ENCODE data around the gene ARL6.

Gene ARL6, protein sequence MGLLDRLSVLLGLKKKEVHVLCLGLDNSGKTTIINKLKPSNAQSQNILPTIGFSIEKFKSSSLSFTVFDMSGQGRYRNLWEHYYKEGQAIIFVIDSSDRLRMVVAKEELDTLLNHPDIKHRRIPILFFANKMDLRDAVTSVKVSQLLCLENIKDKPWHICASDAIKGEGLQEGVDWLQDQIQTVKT

DNA sequence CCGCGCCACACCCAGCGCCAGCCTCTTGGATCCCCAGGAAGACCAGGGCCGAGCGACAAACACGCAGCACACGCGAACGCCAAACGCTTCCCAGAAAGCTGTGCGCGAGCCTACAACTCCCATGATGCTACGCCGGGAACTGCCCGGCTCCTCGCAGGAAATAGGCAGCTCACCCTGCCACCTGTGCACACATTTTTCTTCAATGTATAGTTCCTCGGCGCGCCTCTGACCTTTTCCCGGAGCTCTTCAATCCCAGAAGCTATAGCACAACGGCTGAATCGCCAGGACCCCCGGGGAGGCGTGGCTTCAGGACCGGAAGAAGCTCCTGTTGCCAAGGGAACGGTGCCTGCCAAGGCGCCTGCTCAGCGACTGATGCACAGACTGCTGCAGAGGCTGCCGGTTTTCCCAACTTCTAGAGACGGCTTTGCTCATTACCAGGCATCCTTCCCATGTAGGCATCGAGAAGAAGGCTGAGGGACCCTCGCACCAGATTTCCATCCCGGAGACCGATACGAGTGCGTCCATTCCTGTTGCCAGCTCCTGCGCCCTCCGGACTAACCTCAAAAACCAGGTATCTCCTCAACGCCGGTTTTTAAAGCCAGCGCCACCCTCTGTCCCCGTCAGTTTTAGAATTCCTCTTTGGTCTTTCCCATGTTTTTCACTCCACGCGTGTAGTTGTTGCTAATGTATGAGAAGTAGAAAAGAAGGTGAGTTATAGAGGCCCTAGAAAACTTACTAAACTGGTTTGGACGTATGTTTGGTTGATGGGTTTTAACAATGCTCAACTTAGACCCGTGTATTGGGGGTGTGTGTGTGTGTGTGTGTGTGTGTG, at the start of gene ARL6:
Gene ARL6 (plus strand): TSS at position 352 of the 832 bp plus-strand sequence. CDS start 3,350 bp downstream, outside the sequence.
- DNase-seq: peak; percentile 84

DNA sequence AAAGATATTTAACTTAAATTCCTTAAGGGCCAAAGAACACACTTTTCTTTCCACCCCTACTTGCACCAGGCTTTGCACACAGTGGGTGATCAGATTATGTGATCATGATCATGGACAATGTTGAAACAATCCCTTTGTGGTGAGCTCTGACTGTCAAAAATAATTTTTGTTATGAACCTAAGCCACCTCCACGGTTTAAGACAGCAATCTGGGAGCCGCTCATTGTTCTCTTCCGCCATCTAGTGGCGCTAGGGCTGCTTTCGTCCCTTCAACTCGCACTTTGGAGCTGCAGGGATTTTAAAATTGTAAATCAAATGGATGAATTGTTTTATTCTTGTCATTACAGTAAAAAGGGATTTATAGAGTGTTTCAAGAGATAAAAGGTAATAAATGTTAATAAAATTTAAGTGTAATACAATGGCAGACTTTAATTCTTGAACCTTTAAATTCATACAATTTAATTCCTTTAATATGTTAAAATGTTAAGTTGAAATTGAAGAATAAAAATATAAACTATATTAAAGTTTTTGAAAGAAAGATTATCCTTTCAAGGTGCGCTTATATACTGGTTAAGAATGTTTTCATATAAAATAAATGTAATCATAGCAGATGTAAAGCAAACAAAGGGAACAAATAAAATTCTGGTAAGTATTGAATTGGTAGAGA, 45.3 kb upstream of the ARL6 start:
- peak; percentile 67 for DNase-seq

DNA sequence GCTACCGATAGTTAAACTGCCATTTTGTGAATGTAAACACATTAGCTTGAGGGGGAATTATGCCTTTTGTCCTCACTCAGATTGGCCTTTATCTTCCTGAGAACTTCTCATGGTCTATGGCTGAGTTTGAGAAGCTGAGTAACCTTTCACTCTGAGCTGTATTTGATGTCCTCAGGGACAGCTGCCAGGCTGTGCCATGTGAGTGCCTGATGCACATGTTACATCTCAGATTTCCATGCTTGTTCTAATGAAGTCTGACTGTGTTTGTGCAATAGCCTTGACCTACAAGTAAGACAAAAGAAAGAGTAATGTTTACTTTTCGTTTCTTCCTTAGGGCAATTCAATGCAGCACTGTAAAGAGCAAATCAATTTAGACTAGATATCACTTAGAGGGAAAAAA, 44.1 kb upstream of the ARL6 start:
- DNase-seq: peak; percentile 70

DNA sequence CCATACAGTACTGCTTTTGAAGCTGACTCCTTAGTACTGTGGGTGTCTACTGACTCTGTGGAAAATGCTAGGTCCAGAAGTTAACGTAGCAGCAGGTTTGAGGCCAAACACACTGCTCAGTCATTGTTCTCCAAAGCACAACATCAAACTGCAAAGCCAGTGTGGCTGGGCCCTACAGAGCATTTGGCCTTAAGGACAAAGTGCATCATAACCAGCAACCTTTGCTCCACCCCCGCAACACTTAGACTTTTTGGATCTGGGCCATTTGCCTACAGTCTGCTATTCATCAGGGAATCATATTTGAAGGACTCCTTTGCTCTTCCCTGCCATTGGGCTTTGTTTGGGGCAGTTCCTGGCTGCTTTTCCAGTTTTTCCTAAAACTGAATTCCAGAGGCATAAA, 43.1 kb upstream of the ARL6 start:
- DNase-seq: no peak

DNA sequence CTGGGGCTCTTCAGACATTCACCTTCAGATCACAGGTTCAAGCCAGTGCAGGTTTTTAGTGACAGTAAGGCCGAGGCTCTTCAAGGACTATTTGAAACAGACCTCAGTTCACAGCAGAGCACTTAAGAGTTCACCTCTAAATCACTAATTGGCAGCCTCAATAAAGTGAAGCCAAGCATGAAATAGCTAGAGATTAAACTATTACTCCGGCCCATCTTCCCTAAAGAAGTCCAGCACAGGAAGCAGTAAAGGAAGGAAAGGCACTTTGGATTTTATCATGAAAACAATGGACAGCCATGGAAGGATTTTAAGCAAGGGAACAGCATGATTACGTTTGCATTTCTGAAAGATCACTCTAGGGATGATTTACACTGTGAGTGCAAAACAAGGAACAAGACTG, 27.6 kb upstream of the ARL6 start:
- no peak for DNase-seq

DNA sequence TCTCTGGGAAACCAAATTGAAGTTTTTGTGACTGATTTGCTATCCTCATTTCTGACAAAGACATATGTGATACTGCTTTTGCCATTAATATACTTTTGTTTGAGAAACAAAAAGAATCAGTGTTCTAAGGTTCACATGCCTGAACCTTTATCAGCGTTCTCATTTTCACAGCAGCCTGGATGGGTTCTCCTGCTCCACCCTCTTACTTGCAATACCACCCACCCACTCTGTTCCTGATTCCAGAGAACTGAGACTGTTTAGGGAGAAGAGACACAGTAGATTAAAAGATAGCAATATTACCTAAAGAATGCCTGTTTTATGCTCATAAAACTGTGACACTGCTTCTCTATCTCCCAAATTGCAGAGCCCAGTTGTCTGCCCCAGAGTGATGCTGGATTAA, 25.8 kb upstream of the ARL6 start:
- DNase-seq: no peak

DNA sequence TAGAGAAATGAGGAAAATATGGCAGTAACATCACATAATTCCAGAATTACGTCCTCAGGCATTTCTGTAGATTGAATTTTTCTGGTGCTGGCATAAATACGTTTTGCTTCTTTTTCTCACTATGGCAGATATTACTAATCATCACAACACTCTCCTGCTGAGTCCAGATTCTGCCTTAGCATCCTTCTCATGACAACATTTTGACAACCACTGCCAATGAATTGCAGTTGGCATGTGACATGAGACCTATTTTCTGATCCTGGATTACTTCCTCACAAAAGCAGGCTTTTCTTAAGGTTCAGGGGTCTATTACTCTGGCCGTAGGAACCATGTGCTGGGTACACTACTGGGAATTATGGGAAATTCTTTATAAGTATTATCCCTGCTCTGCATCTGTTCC, 22.5 kb upstream of the ARL6 start:
- no peak for DNase-seq

DNA sequence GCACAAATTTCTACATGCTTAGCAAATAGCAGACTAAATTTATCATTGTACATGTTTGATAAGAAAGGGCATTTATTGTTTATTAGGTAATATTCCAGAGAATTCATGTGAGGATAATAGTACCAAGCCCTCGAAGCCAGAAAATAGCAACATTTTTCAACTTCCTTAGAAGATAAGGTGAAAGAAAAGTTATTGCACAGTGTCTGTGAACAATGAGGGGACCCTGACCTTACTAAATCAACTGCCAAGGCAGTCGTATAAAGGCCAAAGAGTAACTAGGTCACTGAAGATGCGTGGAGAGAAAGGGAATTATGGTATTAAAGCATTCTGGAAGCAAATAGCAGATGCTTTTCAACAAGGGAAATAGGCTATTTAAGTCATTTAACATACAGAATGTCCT, 20.3 kb upstream of the ARL6 start:
- no peak for DNase-seq

DNA sequence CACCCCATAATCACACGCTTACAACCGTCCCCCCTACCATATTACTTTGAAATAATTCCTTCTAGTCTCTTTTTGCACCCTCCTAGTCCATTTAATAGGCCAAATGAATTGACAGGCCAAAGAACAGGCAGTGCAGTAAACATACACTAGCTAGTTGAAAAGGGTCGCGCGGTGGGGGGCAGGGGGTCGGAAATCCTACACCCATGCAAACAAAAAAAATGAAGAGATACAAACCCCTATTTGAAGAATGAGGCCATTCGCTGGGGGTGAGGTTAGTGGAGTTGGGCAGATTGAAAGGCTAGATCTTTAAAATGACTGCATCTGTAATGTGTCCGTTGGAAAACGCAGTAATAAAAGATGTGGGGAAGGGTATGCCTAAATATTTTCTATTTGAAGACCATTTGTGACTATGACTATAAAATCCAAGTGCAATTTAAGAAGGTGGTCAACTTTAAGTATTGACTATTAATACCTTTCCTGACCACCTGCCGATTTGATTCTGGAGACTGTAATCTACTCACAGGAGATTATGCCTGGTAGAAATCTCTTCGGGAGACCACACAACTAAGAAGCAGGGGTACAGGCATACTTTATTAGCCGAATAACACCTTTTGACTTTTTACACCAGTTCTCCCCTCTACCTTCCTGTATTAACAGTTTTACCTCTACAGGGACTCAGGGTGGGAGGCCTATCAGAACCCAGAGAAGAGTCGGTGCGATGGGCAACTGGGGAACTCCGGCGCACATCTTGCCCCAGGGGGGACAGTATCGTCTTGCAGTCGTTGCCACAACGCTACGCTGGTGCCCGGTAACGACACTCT, 762 bp upstream of the ARL6 start:
- no peak for DNase-seq

DNA sequence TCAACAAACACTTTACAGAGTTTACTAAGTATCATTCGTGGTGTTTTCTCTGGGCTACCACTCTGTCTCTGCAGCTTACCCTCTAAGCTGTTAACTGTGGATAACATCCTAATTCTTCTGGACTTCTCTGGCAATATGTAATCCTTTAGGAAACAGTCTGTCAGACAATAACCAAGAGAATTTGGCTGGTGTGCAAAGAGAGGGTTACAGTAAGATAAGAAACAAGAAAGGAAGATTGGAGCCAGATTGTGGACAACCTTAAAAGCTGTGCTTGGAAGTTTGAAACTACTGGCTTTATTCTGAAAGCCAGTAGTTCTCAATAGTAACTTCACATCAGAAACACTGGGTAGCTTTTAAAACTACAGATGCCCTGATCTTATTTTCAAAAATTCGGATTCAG, 778 bp downstream of the ARL6 start:
- DNase-seq: no peak

DNA sequence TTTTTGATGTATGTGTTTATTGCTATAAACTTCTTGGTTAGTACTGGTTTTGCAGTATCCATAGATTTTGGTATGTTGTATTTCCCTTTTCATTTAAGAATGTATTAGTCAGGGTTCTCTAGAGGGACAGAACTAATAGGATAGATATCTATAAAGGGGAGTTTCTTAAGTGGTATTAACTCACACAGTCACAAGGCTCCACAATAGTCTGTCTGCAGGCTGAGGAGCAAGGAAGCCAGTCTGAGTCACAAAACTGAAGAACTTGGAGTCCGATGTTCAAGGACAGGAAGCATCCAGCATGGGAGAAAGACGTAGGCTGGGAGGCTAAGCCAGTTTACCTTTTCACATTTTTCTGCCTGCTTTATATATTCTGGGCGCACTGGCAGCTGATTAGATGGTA, 8.4 kb downstream of the ARL6 start:
- DNase-seq: no peak

DNA sequence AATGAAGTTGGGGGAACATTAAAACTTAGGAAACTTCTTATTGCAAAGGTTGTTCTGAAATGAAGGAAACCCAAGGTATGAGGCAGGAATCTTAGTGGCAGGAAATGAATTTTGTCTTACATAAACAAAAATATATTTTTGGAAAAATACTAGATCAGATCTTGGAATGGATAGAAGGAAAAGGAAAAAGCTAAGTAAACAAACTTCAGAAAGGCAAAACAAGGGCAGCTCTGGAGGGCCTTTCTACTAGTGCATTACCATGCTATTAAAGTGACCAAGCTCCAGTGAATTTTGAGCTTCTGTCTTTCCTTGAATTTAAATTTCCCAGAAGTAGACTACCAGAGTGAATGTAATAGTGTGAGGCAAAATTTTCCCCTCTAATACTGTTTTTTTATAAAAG, 13.6 kb downstream of the ARL6 start:
- DNase-seq: no peak

DNA sequence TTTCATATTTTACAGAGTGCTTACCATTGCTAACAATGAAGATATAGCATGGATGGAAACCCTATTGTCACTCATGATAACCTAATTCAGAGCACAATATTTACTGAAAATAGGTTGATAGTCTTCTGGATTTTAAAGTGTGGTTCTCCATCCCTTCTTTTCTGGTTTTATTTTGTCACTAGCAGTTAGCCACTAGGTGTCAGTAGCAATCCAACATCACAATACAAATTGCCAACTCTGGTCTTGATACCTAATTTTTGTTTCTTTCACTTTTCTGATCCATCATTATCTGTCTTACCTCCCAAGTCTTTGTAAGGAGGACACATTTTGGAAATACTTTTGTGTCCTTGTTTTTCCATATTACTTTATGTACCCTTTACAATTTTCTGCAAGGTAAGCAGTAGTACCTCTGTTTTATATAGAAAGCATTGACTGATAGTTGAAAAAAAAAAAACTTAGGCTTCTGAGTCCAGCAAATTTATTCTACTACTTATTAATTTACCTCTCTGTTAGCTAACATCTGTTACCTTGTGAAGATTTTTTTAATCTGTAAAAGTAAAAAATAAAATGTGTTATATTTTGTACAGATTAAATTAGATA, 29.0 kb downstream of the ARL6 start:
- DNase-seq: peak; percentile 54

DNA sequence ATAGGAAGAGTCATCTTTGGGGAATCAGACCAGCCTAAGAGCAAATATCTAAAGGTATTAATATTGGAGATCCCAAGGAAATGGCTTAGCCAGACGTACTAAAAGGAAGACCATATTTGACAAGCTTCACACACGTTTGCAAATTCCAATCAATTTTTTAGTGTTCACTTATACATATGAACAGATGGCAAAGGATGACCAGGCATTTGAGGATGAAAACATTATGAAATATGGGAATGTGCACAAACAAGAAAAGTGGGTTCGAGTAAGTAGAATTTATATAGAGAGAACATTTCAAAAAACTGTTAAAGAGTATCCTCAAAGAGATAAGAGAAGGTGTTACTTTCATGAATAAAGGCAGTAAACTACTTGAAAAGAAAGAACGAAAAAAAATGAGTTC, 31.4 kb downstream of the ARL6 start:
- DNase-seq: no peak

DNA sequence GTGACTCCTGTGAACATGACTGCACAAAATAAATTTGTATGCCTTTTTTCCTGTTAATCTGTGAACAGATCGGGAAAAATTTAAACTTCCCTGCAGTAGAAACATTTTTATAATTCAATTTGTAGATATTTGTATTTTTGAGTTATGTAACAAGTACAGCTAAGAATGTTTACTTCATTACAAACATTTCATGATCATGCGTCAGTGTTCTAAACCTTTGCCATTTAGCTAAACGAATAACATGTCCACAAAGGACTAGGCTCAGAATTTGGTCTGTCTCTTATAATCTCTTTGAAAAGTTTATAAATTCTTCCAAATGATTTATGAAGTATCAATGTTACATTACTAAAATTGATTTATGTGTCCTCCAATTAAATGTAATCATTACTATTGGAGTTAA, 39.9 kb downstream of the ARL6 start:
- DNase-seq: no peak

DNA sequence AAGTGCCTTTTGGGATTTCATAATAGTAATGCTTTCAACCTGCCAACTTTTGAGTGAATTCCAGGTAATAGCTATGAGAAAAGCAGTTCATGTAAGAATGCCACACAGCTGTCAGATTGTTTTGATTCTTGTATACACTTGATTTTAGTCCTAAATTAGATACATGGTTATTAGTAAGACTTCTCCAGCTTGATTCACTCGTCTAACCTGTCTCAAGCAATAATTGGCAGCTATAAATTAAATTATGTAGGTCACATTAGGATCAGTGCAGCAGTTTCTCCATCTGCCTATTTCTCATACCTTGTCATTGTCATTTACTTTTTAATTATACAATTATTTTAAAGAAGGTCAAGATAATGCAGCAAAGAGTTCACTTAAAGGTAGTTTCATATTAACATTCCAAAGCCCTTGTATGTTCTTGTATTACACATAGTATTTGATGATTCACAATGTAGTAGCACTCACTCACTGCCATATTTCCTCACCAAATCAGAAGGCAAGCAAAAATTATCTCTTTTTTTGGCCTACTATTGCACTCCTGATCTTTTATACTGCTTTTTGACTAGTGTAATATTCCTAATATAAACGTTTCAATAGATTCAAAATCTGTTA, 46.3 kb downstream of the ARL6 start:
- no peak for DNase-seq

DNA sequence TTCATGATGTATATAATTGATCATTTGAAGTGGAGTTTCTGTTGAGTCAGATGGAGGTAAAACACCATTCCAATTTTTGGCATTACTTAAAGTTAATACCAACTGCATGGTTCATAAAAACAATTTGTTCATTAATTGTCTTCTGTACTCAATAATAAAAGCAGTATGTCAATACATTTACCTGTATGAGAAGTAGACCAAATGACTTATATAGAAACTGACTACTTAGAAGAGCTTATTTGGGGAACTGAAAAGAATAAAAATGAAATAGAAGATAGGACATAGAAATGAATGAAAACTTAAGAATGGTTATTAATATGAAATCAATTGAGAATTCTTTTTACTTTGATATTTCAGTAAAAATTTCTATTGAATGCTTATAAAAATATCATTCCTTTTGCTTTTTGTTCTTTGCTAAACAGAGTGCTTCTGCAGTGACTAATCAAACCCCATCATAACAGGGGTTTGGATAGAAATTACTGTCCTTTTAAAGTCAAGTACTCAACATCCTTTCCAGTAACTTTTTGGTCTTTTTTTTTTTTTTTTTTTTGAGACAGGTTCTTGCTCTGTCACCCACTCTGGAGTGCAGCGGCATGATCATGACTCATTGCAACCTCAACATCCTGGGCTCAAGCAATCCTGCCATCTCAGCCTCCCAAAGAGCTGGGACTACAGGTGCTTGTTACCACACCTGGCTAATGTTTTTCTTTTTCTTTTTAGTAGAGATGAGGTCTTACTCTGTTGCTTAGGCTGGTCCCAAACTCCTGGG, 50.8 kb downstream of the ARL6 start:
- DNase-seq: no peak

DNA sequence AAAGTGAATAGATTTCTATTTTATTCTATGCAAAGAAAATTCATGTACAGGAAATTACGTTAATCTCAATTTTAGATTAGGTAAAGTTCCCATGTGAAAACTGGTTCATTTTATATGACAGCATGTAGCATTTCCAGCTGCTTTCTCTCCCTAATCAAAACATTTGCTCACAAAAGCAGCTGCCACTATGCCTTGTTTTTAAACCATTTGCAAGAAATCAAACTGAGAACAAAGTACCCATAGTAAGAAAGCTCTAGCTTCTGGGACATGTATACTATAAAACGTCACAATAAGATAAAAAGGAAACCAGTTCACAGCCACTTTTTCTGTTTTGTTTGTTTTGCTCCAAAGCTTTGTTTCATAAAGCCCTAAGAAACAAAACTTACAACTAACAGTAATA, 52.3 kb downstream of the ARL6 start:
- no peak for DNase-seq

DNA sequence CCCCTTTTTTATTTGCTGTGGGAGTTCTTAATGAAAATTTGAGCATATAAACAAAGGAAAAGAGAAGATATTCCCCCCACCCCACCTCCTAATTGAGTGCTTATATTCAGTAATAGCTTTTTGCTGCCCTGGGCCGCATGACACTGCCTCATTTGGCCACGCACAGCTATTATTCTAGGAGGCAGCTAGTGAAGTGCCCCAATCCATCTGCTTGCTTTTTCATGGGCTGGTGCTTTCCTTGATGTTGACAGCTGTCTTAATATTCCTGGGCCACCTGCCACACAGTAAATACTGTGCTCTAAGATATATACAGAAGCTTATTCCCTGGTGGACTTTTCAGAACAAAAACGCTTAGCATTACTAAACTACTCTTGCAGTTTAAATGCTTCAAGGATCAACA, 53.4 kb downstream of the ARL6 start:
- peak; percentile 69 for DNase-seq

DNA sequence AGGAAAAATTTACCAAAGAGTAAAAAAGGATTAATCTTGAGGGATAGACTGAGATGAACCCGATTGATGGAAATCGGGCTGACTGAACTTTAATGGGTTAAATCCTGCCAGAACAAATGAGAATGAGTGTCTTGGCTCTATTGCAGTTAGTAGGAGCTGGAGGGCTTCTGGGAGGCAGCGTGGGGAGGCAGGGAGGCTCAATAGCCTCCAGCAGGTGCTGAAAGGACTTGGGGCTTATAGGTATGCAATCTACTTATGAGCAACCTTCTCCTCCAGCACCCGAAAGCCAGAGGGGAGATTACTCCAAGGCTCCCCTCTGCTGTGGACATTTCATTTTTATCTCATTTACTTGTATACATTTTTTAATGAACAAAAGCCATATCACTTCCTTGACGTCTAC, 56.2 kb downstream of the ARL6 start:
- no peak for DNase-seq

DNA sequence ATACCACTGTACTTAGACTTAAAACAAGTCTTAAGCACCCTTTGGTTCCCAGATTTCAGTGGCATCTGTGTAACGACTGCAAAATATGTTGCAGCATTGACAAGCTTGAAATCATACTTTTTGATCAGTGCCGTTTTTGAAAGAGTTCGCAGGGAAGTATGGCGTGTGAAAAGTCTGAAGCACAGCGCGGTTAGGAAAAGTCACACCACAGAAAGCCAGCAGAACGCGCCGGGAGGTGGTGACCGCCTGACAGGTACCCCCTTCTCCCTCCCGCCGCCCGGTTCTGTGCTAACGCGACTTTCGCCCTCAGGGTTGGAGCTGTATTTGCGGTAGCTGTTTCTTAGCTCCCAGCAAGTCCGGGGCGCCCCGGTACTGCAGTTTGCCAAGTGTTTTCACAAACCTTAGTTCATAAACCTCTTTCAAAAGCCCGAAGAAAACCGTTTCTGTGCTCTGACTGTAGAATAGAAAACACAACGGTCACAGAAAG, 56.8 kb downstream of the ARL6 start:
- no peak for DNase-seq
